ENCODE data around the gene SULT4A1. TPM values are rescaled to one million over a fixed set of nuclear protein-coding genes. Genes with fewer than 3 reads are reported as not detected.
A peak's percentile ranks its signal among the peaks of the same experiment; 100 is the strongest.

SULT4A1 gene
- total and polyA plus RNA-seq, 2 of the 8 experiments (the other 6 are each of a cell fraction or from before 2014, with no cell fraction given), result 9.1 to 11.8 TPM

GRCh38 chr22:43812149-43812842 is 50.0 kb downstream of the SULT4A1 start, which contains the start of gene EFCAB6 (continued):
- TF ChIP-seq RBBP5 (IDR thresholded peaks at IDR 0.05; ENCODE audit: borderline replicate concordance, low read depth, low read length) (no peak; the same call in 1 of the 2 replicates), CHD7 (IDR thresholded peaks at IDR 0.05; ENCODE audit: insufficient replicate concordance, low read length) (no peak), JUND (IDR thresholded peaks at IDR 0.05; ENCODE audit: low read length) (no peak), SAP30 (IDR thresholded peaks at IDR 0.05; ENCODE audit: insufficient read depth, insufficient replicate concordance, low read length) (peak; percentile 2), PHF8 (conservative IDR thresholded peaks at IDR 0.05; ENCODE audit: low read depth, low read length) (peak; percentile 90), SUZ12 (IDR thresholded peaks at IDR 0.05; ENCODE audit: low read length) (no peak), KDM4A (IDR thresholded peaks at IDR 0.05; ENCODE audit: low read depth, low read length, severe bottlenecking) (peak; percentile 94), RAD21 (IDR thresholded peaks at IDR 0.05 in 1 of 2, conservative IDR thresholded peaks at IDR 0.05 in 1 of 2; ENCODE audit: low read depth in 2 of 2, low read length in 2 of 2) (0 out of 4 replicates have a peak, but pooled peaks of 1 of the 2 experiments have one; percentile 0), BACH1 (IDR thresholded peaks at IDR 0.05; ENCODE audit: low read length) (no peak)
